GM10248 (cell line): ENCODE data around the gene SIPA1L3.

ENCODE experiments used
- CTCF ChIA-PET: fragments of 300-600 bp; sonication (Branson Sonifier 250); formaldehyde crosslinking; extraction: SDS; loops from one replicate; lab custom pipeline; 2021; ENCODE audit warnings: antibody characterized with exemption; lab: Yijun Ruan, JAX
- POLR2A ChIA-PET: fragments of 350-650 bp; sonication (Branson Sonifier 250); formaldehyde crosslinking; extraction: SDS; loops from one replicate; lab custom pipeline; 2020; ENCODE audit warnings: antibody characterized with exemption; lab: Yijun Ruan, JAX
- DNase-seq: peaks from one replicate; pipeline ENCODE4 v3.0.0; 2012; ENCODE audit errors: extremely low spot score
- TF ChIP-seq, protein P1 (sequence below): IDR thresholded peaks from 2 replicates; pipeline ENCODE4 v1.5.1; 2012; ENCODE audit warnings: mild to moderate bottlenecking, low read depth; ENCODE audit errors: extremely low read depth, missing control alignments, control extremely low read depth

SIPA1L3 gene

DNA sequence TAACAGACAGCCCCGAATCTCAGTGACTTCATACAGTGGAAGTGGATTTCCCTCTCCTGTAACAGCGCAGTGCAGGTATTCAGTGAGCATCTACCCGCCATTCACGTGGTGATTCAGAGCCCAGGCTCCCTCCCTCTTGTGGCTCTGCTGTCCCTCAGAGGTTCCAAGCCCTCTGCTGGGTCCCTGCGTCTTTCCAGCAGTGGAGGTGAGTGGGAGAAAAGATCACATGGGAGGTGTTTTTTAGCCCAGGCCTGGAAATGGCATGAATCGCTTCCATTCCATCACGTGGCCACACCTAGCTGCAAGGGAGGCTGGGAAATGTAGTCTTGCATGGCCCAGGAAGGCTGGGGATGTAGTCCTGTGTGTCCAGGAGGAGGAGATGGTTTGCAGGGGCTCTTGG lies 255.6 kb downstream of the SIPA1L3 start:
- TF ChIP-seq, protein P1, sequence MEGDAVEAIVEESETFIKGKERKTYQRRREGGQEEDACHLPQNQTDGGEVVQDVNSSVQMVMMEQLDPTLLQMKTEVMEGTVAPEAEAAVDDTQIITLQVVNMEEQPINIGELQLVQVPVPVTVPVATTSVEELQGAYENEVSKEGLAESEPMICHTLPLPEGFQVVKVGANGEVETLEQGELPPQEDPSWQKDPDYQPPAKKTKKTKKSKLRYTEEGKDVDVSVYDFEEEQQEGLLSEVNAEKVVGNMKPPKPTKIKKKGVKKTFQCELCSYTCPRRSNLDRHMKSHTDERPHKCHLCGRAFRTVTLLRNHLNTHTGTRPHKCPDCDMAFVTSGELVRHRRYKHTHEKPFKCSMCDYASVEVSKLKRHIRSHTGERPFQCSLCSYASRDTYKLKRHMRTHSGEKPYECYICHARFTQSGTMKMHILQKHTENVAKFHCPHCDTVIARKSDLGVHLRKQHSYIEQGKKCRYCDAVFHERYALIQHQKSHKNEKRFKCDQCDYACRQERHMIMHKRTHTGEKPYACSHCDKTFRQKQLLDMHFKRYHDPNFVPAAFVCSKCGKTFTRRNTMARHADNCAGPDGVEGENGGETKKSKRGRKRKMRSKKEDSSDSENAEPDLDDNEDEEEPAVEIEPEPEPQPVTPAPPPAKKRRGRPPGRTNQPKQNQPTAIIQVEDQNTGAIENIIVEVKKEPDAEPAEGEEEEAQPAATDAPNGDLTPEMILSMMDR = no peak
- DNase-seq = no peak
- CTCF ChIA-PET = no interaction called here
- POLR2A ChIA-PET = no interaction called here

DNA sequence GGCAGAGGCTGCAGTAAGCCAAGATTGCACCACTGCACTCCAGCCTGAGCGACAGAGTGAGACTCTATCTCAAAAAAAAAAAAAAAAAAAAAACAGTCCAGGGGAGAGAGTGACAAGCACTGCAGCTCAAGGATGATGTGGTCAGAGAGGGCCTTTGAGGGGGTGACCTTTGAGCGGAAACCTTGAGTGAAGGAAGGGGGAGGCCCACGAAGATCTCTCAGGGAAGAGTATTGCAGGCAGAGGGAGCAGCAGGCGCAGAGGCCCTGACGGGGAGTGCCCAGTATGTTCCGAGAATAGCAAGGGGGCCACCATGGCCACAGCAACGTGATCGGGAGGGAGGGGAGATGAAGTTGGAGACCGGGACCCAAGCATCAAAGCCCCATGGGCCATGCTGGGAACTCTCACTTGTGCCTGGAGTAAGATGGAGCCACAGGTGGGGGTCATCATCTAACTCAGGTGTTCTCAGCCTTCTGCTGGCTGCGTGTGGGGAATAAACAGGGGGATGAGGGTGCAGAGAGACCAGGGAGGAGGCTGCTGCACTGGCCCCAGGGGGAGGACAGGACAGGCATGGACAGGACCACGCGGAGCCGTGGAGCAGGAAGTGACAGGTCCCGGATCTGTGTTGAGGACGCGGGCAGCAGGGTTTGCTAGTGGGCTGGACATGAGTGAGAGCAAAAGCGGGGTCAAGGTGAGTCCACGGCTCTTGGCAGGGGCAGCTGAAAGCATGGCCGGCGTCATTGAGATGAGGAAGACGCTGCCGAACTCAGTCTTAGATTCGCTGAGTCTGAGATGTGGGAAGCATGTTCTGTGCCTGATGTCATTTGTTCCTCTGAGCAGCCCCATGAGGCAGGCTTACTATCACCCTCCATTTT lies 256.6 kb downstream of the SIPA1L3 start:
- no peak for DNase-seq
- TF ChIP-seq, protein P1 = no peak
- ChIA-PET CTCF (interaction anchor here (1.7 to 1.9 kb wide), 2 partner anchors 11 kb away, joined by 3 to 4 read pairs; no protein-coding TSS in a partner anchor), POLR2A (no interaction called here)

DNA sequence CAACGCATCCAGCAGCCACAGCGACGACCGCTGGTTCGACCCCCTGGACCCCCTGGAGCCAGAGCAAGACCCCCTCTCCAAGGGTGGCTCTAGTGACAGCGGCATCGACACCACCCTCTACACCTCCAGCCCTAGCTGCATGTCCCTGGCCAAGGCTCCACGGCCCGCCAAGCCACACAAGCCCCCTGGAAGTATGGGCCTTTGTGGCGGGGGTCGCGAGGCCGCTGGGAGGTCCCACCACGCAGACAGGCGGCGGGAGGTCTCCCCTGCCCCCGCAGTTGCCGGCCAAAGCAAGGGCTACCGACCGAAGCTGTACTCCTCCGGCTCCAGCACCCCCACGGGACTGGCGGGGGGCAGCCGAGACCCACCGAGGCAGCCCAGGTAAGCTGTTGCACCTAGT lies 257.5 kb downstream of the SIPA1L3 start:
- TF ChIP-seq, protein P1 = no peak
- ChIA-PET CTCF (interaction anchor here (1.1 to 1.9 kb wide), 4 partner anchors 10 to 19 kb away, joined by 3 to 4 read pairs (median 4); no protein-coding TSS in a partner anchor), POLR2A (no interaction called here)
- DNase-seq = no peak

DNA sequence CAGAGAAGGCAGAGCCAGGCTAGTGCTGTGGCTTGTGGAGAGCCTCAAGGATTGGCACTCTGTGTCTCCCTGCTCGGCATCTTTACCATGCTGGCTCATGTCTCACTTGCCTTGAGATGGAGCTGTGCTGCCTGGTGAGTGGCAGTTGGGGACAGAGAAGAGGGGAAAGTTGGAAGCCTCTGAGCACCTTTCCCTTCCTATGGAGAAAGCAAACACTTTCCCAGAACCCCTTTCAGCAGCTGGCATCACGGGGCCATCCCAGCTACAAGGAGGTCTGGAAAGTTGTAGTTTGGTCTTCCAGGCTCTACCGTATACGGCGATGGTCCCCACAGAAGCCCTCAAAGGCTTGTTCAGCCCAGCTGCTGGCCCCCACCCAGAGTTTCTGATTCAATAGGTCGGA lies 258.3 kb downstream of the SIPA1L3 start:
- CTCF ChIA-PET = interaction anchor here (0.6 to 1.9 kb wide), 5 partner anchors 9 to 1126 kb away, joined by 3 to 4 read pairs (median 3); no protein-coding TSS in a partner anchor
- POLR2A ChIA-PET = no interaction called here
- DNase-seq = no peak
- TF ChIP-seq, protein P1 = no peak

DNA sequence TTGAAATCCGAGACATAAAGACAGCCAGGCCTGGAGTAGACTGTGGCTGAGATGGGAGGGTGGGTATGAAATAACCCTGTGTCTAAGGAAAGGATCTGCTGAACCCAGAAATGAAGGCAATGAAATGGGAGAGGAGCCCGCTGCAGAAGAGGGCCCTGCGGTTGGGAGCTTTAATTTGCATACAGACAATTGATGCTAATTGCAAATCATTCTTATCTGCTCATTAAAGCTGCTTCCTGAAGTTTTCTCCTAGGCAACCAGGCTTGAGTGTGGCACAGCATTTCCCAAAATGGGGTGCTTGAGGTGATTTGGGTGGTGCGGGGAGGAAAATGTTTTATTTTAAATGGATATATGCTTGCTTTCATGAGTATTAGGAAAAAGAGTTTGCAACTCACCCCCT lies 261.6 kb downstream of the SIPA1L3 start:
- no peak for DNase-seq
- POLR2A ChIA-PET = no interaction called here
- CTCF ChIA-PET = interaction anchor here (1.8 kb wide), 1 partner anchor 16 kb away, joined by 4 read pairs; no protein-coding TSS in a partner anchor
- TF ChIP-seq, protein P1 = no peak

DNA sequence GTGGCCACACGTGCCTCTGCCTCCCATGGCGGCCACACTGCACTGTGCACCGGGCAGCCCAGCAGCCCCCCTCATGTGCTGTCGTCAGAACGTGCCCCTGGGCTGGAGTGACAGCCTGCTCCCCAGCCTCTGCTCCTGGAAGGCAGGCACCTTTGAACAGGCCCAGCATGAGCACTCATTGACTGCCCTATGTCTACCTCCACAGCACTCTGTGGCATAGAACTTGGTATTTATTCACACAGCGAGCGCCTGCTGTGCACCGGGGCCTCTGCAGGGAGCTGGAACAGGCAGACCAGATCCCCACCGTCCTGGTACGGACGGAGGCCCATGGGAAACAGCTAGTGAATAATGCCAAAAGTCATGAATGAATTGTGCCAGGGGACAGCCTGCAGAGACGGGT lies 263.3 kb downstream of the SIPA1L3 start:
- DNase-seq = no peak
- ChIA-PET CTCF (no interaction called here), POLR2A (no interaction called here)
- TF ChIP-seq, protein P1 = no peak
